Activated CD4-positive, alpha-beta memory T cell treated with anti-CD3 and anti-CD28 coated beads for 36 hours (primary cell): ENCODE data around the gene ZNF653. TPM values are rescaled to one million over a fixed set of nuclear protein-coding genes. Genes with fewer than 3 reads are reported as not detected.

Source experiments
- CTCF ChIA-PET: fragments of 350-600 bp; sonication (Branson Sonifier 250); formaldehyde crosslinking; loops from one replicate; lab custom pipeline; 2021; ENCODE audit warnings: antibody characterized with exemption, inconsistent platforms; lab: Charles Lee
- POLR2A ChIA-PET: fragments of 350-600 bp; sonication (Branson Sonifier 250); formaldehyde crosslinking; loops from one replicate; lab custom pipeline; 2021; ENCODE audit warnings: antibody characterized with exemption; lab: Charles Lee
- DNase-seq: peaks from one replicate; pipeline ENCODE4 v3.0.0-alpha.2; 2020
- H3K27ac Mint-ChIP-seq: one replicate; pipeline ENCODE4 v1.8.0; 2021; ENCODE audit warnings: mixed read lengths
- H3K27me3 Mint-ChIP-seq: one replicate; pipeline ENCODE4 v1.8.0; 2021; ENCODE audit warnings: mixed read lengths
- H3K36me3 Mint-ChIP-seq: one replicate; pipeline ENCODE4 v1.8.0; 2021; ENCODE audit warnings: mixed read lengths
- H3K4me1 Mint-ChIP-seq: one replicate; pipeline ENCODE4 v1.8.0; 2021; ENCODE audit warnings: low read depth, mixed read lengths
- H3K4me3 Mint-ChIP-seq: one replicate; pipeline ENCODE4 v1.8.0; 2021; ENCODE audit warnings: mild to moderate bottlenecking, mixed read lengths
- H3K9me3 Mint-ChIP-seq: one replicate; pipeline ENCODE4 v1.8.0; 2021; ENCODE audit warnings: mixed read lengths
- intact Hi-C: fragments of 100-400 bp; cut with micrococcal nuclease; formaldehyde crosslinking; loops from one replicate; pipeline ENCODE4 v1.15.1; 2023
- total RNA-seq, 2 experiments: library from RNA; stranded (reverse); gene quantifications; one replicate each; pipeline ENCODE4 v1.2.3, GENCODE V29; 2021

ZNF653 gene
- total RNA-seq, 2 experiments from 2014 or later: 8.4 to 10.3 TPM

- POLR2A ChIA-PET: interaction anchor here (1.5 kb wide), 1 partner anchor 11 kb away, joined by 3 read pairs; the partner anchor contains the start of gene ECSIT
- H3K27ac Mint-ChIP-seq: no peak overlapping the region
- no peak overlapping the region for H3K4me3 Mint-ChIP-seq
- no peaks in the 10 kb centered on the region for H3K9me3 Mint-ChIP-seq
- H3K36me3 Mint-ChIP-seq: no peaks in the 10 kb centered on the region
- CTCF ChIA-PET: interaction anchor here (1.3 kb wide), 1 partner anchor 19 kb away, joined by 4 read pairs; the partner anchor contains the start of gene ELOF1
- peaks cover 4% of the 10 kb centered on the region for H3K4me1 Mint-ChIP-seq
- intact Hi-C loops: no loop called here
- H3K27me3 Mint-ChIP-seq: peaks cover 23% of the 10 kb centered on the region
- DNase-seq: no peak
Observed at GRCh38 chr19:11539495-11540365, 34.1 kb upstream of the ZNF653 start.

- intact Hi-C loops: no loop called here
- Mint-ChIP-seq H3K9me3 (no peaks in the 10 kb centered on the region), H3K27me3 (peaks cover 19% of the 10 kb centered on the region), H3K27ac (no peak within 1 kb of the TSS), H3K4me3 (no peak within 1 kb of the TSS), H3K36me3 (no peaks in the 10 kb centered on the region), H3K4me1 (peaks cover 4% of the 10 kb centered on the region)
- ChIA-PET CTCF (interaction anchor here (1.3 kb wide), 1 partner anchor 21 kb away, joined by 4 read pairs; the partner anchor contains the start of gene ELOF1), POLR2A (interaction anchor here (0.6 kb wide), 1 partner anchor 45 kb away, joined by 3 read pairs; no protein-coding TSS in a partner anchor)
- DNase-seq: no peak
Observed at GRCh38 chr19:11538232-11539036, 32.8 kb upstream of the ZNF653 start, which contains the start of gene CNN1. Gene CNN1 (plus strand): TSS chr19:11538851. CDS start chr19:11538928, 77 bp downstream.

DNA sequence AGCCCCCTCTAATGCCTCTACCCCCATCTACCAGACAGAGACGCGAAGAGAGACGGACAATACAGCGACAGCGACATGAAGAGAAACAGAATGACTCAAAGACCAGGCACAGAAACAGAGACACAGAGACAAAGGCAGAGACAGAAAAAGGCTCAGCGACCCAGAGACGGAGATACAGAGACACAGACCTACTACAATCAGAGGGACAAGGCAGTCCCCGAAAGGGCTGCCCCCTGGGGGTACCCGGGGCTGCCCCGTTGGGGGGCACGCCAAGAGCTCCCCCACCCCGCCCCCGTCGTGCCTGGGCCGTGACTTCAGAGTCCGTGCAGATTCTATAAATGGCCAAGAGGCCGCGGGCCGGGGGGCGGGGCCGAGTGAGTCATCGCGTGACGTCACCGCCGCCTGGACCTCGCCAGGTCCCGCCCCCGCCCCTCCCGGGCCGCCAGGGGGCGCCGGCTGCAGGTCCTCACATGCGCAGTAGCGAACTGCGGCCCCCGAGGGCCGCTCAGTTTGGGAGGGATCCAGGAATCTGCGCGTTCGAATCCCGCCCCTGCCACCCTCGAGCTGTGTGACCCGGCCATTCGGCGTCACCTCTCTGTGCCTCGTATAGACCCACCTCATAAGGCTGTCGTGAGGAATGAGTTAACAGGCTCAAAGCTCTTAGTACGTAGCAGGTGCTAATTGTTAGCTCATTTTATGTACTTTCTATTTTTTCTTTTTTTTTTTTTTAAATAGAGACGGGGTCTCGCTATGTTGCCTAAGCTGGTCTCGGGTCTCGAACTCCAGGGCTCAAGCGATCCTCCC is 30.4 kb upstream of the ZNF653 start:
- Mint-ChIP-seq H3K27ac (peak overlapping the region; percentile 4), H3K4me3 (peak overlapping the region; percentile 36), H3K27me3 (peaks cover 12% of the 10 kb centered on the region), H3K36me3 (no peaks in the 10 kb centered on the region), H3K4me1 (peaks cover 11% of the 10 kb centered on the region), H3K9me3 (no peaks in the 10 kb centered on the region)
- intact Hi-C loops: loop anchor here (2.0 kb wide), 1 partner anchor 51 kb away; no protein-coding TSS in a partner anchor
- CTCF ChIA-PET: interaction anchor here (0.6 to 2.5 kb wide), 12 partner anchors 9 to 55 kb away, joined by 3 to 17 read pairs (median 6); partner anchors contain the start of genes ELOF1 and ZNF653
- peak; percentile 91 for DNase-seq
- POLR2A ChIA-PET: interaction anchor here (1.0 kb wide), 1 partner anchor 16 kb away, joined by 3 read pairs; no protein-coding TSS in a partner anchor

GRCh38 chr19:11534948-11535347 is 29.3 kb upstream of the ZNF653 start:
- Mint-ChIP-seq H3K4me1 (peaks cover 11% of the 10 kb centered on the region), H3K36me3 (no peaks in the 10 kb centered on the region), H3K4me3 (no peak overlapping the region), H3K27me3 (peaks cover 7% of the 10 kb centered on the region), H3K9me3 (no peaks in the 10 kb centered on the region), H3K27ac (no peak overlapping the region)
- intact Hi-C loops: no loop called here
- ChIA-PET CTCF (interaction anchor here (0.6 to 2.5 kb wide), 3 partner anchors 27 to 56 kb away, joined by 3 to 17 read pairs (median 9); no protein-coding TSS in a partner anchor), POLR2A (no interaction called here)
- no peak for DNase-seq

- DNase-seq: no peak
- Mint-ChIP-seq H3K36me3 (no peaks in the 10 kb centered on the region), H3K4me1 (peaks cover 11% of the 10 kb centered on the region), H3K4me3 (no peak overlapping the region), H3K9me3 (no peaks in the 10 kb centered on the region), H3K27me3 (peaks cover 7% of the 10 kb centered on the region), H3K27ac (no peak overlapping the region)
- ChIA-PET CTCF (interaction anchor here (1.0 kb wide), 1 partner anchor 26 kb away, joined by 4 read pairs; no protein-coding TSS in a partner anchor), POLR2A (no interaction called here)
- intact Hi-C loops: no loop called here
Observed at GRCh38 chr19:11534538-11534937, 28.9 kb upstream of the ZNF653 start.

DNA sequence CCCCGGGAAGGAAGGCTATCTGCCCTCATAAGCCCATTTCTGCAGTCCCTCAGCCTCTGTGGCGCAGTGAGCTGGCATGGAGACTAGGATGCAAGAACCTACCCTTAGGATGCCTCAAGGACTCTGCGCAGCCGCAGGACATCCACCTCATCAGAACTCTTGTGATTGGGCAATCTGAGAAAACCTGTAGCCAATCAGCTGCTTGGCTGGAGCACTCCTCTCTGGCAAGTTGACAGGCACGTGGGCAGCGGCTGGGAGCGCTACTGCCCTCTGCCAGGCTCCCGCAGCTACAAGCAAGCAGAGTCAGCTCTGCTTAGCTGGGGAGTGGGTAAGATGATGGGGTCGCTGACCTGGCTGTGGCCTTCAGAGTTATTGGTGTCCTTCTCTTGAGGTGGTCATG is 24.8 kb upstream of the ZNF653 start:
- POLR2A ChIA-PET: interaction anchor here (0.6 kb wide), 1 partner anchor 316 kb away, joined by 3 read pairs; no protein-coding TSS in a partner anchor
- H3K9me3 Mint-ChIP-seq: no peaks in the 10 kb centered on the region
- H3K27ac Mint-ChIP-seq: no peak overlapping the region
- intact Hi-C loops: no loop called here
- peak; percentile 72 for DNase-seq
- H3K4me3 Mint-ChIP-seq: no peak overlapping the region
- peaks cover 2% of the 10 kb centered on the region for H3K36me3 Mint-ChIP-seq
- no peaks in the 10 kb centered on the region for H3K27me3 Mint-ChIP-seq
- H3K4me1 Mint-ChIP-seq: peaks cover 20% of the 10 kb centered on the region
- CTCF ChIA-PET: interaction anchor here (0.7 kb wide), 1 partner anchor 14 kb away, joined by 3 read pairs; no protein-coding TSS in a partner anchor

DNA sequence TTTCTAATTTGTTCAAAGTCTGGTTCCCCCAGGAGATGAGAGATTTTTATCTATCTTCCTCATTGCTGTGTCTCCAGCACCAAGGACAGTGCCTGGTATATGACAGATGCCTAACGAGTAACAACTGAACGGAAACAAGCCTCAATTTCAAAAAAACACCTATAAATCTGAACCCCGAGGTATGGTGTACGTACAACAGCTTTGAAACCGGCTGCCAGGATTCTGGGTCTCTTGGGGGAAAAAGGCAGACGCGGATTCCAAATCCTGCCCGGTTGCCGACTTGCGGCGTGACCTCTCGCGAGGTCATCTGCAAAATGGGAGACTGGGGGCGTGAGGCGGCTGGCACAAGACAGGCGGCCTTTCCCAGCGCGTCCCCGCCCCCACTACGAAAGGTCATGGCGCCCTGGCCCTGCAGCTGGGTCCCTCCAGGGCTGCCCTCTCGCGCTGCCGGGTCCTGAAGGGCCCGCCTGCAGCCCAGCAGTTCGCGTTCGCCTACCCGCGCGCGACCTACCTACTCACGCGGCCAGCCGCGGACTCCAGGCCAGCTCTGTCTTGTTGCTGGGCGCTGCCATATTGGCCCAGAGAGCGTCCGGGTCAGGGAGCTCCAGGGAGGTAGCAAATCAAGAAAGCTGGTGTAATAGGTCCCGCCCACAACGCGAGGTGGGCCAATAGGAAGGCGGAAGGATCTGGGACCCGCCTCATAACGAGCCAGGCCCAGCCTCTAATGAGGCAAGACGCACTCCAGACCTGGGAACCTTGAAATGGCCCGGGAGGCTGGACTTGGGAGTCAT is 23.1 kb upstream of the ZNF653 start, which contains the start of gene ECSIT:
ECSIT (minus strand) TSS at position 584 of the 791 bp plus-strand sequence. CDS start 9,964 bp downstream, outside the sequence.
- H3K27ac Mint-ChIP-seq: peak within 1 kb of the TSS; percentile 77
- DNase-seq: peak; percentile 97
- intact Hi-C loops: loop anchor here (1.0 to 2.0 kb wide), 2 partner anchors 23 to 30 kb away; partner anchors contain the start of genes ELOF1 and ZNF653
- peaks cover 4% of the 10 kb centered on the region for H3K36me3 Mint-ChIP-seq
- peaks cover 19% of the 10 kb centered on the region for H3K4me1 Mint-ChIP-seq
- H3K9me3 Mint-ChIP-seq: no peaks in the 10 kb centered on the region
- ChIA-PET CTCF (interaction anchor here (0.6 to 2.2 kb wide), 4 partner anchors 28 to 148 kb away, joined by 3 to 14 read pairs (median 7); partner anchors contain the start of gene ELOF1), POLR2A (interaction anchor here (0.7 to 1.5 kb wide), 8 partner anchors 10 to 154 kb away, joined by 3 to 6 read pairs (median 3); partner anchors contain the start of gene ELOF1)
- no peaks in the 10 kb centered on the region for H3K27me3 Mint-ChIP-seq
- peak within 1 kb of the TSS; percentile 93 for H3K4me3 Mint-ChIP-seq

DNA sequence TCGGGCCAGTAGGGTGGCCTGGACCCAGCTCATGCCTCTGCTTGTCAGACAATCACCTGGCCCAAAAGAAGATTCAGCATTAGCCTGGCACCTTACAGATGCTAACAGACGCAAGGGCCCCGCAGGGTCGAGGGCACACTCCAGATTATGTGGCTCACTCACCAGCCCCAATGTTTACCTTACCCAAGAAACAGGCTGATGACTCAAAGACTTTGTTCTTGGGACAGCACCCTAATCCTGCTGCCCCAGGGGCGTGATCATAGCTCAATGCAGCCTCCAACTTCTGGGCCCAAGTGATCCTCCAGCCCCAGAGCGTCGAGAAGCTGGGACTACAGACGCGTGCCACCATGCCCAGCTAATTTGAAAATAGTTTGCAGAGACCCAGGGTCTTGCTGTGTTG is 13.5 kb upstream of the ZNF653 start:
- CTCF ChIA-PET: no interaction called here
- no peaks in the 10 kb centered on the region for H3K9me3 Mint-ChIP-seq
- H3K27me3 Mint-ChIP-seq: no peaks in the 10 kb centered on the region
- H3K4me1 Mint-ChIP-seq: no peaks in the 10 kb centered on the region
- POLR2A ChIA-PET: interaction anchor here (1.1 kb wide), 1 partner anchor 10 kb away, joined by 3 read pairs; the partner anchor contains the start of gene ECSIT
- no peak for DNase-seq
- intact Hi-C loops: no loop called here
- H3K36me3 Mint-ChIP-seq: peaks cover 7% of the 10 kb centered on the region
- H3K27ac Mint-ChIP-seq: no peak overlapping the region
- no peak overlapping the region for H3K4me3 Mint-ChIP-seq

- no peak for DNase-seq
- Mint-ChIP-seq H3K9me3 (no peaks in the 10 kb centered on the region), H3K4me3 (no peak overlapping the region), H3K27me3 (no peaks in the 10 kb centered on the region), H3K36me3 (peaks cover 13% of the 10 kb centered on the region), H3K4me1 (no peaks in the 10 kb centered on the region), H3K27ac (no peak overlapping the region)
- CTCF ChIA-PET: no interaction called here
- intact Hi-C loops: no loop called here
- POLR2A ChIA-PET: no interaction called here
Observed at GRCh38 chr19:11513946-11514345, 8.3 kb upstream of the ZNF653 start.

DNA sequence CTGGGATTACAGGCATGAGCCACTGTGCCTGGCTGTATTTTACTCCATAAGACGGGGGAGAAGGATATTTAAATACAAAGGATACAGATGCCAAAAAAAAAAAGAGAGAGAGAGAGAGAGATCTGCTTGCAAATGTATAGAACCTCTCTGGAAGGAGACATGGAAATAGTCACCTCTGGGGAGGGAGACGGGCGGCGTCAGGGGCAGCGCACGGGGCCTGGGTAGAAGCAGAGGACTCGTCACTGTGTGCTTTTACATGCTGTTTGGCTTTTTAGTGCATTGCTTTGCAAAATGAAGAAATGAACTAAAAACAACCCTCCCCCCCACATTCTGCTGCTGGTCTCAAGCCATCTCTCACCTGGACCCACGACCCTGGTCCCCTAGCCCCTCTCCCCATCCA is 4.8 kb upstream of the ZNF653 start:
- POLR2A ChIA-PET: no interaction called here
- Mint-ChIP-seq H3K27ac (no peak overlapping the region), H3K4me1 (peaks cover 5% of the 10 kb centered on the region)

More for the DNA sequence above, 4.8 kb upstream of the ZNF653 start:
- Mint-ChIP-seq H3K4me3 (no peak overlapping the region), H3K9me3 (no peaks in the 10 kb centered on the region), H3K36me3 (peaks cover 15% of the 10 kb centered on the region), H3K27me3 (no peaks in the 10 kb centered on the region)
- CTCF ChIA-PET: no interaction called here
- no peak for DNase-seq
- intact Hi-C loops: no loop called here
